ENCODE data around the gene ABL1.

ABL1 gene

GRCh38 chr9:130815242-130815808, 19.7 kb upstream of the ABL1 start:
- no peak for DNase-seq
- TF ChIP-seq POLR2A (IDR thresholded peaks at IDR 0.05; ENCODE audit: low read length) (no peak), GATA1 (IDR thresholded peaks at IDR 0.05; ENCODE audit: low read depth, low read length) (no peak)

- no peak for TF ChIP-seq GATA1 (IDR thresholded peaks at IDR 0.05; ENCODE audit: low read depth, low read length)
- no peak for TF ChIP-seq POLR2A (IDR thresholded peaks at IDR 0.05; ENCODE audit: low read length)
- DNase-seq, result no peak
These were observed 17.1 kb upstream of the ABL1 start for GRCh38 chr9:130817914-130818313.

GRCh38 chr9:130820135-130820738, 14.8 kb upstream of the ABL1 start:
- DNase-seq, result no peak
- TF ChIP-seq POLR2A (IDR thresholded peaks at IDR 0.05; ENCODE audit: low read length) (no peak), GATA1 (IDR thresholded peaks at IDR 0.05; ENCODE audit: low read depth, low read length) (no peak)

- DNase-seq, result no peak
- TF ChIP-seq POLR2A (IDR thresholded peaks at IDR 0.05; ENCODE audit: low read length) (no peak), GATA1 (IDR thresholded peaks at IDR 0.05; ENCODE audit: low read depth, low read length) (no peak)
These were observed 11.6 kb upstream of the ABL1 start for GRCh38 chr9:130823435-130823834.

GRCh38 chr9:130824079-130824478, 11.0 kb upstream of the ABL1 start:
- TF ChIP-seq POLR2A (IDR thresholded peaks at IDR 0.05; ENCODE audit: low read length) (no peak), GATA1 (IDR thresholded peaks at IDR 0.05; ENCODE audit: low read depth, low read length) (no peak)
- no peak for DNase-seq

GRCh38 chr9:130824643-130825350, 10.3 kb upstream of the ABL1 start:
- TF ChIP-seq GATA1 (IDR thresholded peaks at IDR 0.05; ENCODE audit: low read depth, low read length), result no peak
- no peak for TF ChIP-seq POLR2A (IDR thresholded peaks at IDR 0.05; ENCODE audit: low read length)
- no peak for DNase-seq

- TF ChIP-seq GATA1 (IDR thresholded peaks at IDR 0.05; ENCODE audit: low read depth, low read length), result no peak
These were observed 9.8 kb upstream of the ABL1 start for GRCh38 chr9:130825351-130825651.

GRCh38 chr9:130825809-130826208, 9.2 kb upstream of the ABL1 start:
- DNase-seq, result no peak
- TF ChIP-seq GATA1 (IDR thresholded peaks at IDR 0.05; ENCODE audit: low read depth, low read length), result no peak
- TF ChIP-seq POLR2A (IDR thresholded peaks at IDR 0.05; ENCODE audit: low read length), result no peak

More at GRCh38 chr9:130825351-130825651, 9.8 kb upstream of the ABL1 start:
- no peak for DNase-seq

GRCh38 chr9:130829762-130830161, 5.3 kb upstream of the ABL1 start:
- TF ChIP-seq POLR2A (IDR thresholded peaks at IDR 0.05; ENCODE audit: low read length) (no peak), GATA1 (IDR thresholded peaks at IDR 0.05; ENCODE audit: low read depth, low read length) (no peak)
- no peak for DNase-seq

- TF ChIP-seq GATA1 (IDR thresholded peaks at IDR 0.05; ENCODE audit: low read depth, low read length) (no peak), POLR2A (IDR thresholded peaks at IDR 0.05; ENCODE audit: low read length) (no peak)
- no peak for DNase-seq
These were observed 4.8 kb upstream of the ABL1 start for GRCh38 chr9:130830231-130830760.

- TF ChIP-seq POLR2A (IDR thresholded peaks at IDR 0.05; ENCODE audit: low read length) (no peak), GATA1 (IDR thresholded peaks at IDR 0.05; ENCODE audit: low read depth, low read length) (no peak)
- no peak for DNase-seq
These were observed 4.0 kb upstream of the ABL1 start for GRCh38 chr9:130831077-130831476.

GRCh38 chr9:130833031-130833990, 1.7 kb upstream of the ABL1 start:
- TF ChIP-seq GATA1 (IDR thresholded peaks at IDR 0.05; ENCODE audit: low read depth, low read length), result no peak
- no peak for TF ChIP-seq POLR2A (IDR thresholded peaks at IDR 0.05; ENCODE audit: low read length)
- DNase-seq, result no peak

- peak; percentile 79 to 82 for DNase-seq
- TF ChIP-seq POLR2A (IDR thresholded peaks at IDR 0.05; ENCODE audit: low read length), result no peak
These were observed 616 bp downstream of the ABL1 start for GRCh38 chr9:130835441-130836298.

Data from erythroblast (primary cell).